CD4-positive, alpha-beta T cell treated with Interferon alpha-2 for 1 hour (primary cell): ENCODE measurements around the gene FBXL7.

Experiments used
- DNase-seq, 2 donors: peaks; one replicate each; pipeline ENCODE4 v3.0.0-alpha.2; 2020 to 2022

FBXL7 gene

GRCh38 chr5:15682122-15682521, 182.1 kb downstream of the FBXL7 start:
- no peak for DNase-seq

GRCh38 chr5:15682566-15682965, 182.6 kb downstream of the FBXL7 start:
- no peak for DNase-seq

DNA sequence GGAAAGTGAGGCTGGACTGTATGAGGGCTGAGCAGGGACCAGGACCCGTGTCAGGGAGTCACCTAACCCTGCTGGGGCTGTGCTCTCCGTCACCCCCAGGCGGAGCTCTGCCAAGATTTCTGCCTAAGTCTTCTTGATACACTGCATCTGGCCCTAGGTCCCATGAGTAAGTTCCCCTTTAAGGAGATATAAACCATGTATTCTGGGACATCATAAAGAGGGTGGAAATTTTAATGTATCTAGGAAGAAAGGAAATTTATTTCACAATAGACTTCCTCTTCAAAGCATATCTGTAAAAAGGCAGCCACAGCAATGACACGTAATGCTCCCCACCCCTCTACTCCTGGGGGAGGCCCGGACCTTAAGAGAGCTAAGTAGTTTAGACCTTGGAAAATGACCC, 183.4 kb downstream of the FBXL7 start:
- DNase-seq, result no peak

GRCh38 chr5:15687401-15687800, 187.4 kb downstream of the FBXL7 start:
- DNase-seq, result no peak

DNA sequence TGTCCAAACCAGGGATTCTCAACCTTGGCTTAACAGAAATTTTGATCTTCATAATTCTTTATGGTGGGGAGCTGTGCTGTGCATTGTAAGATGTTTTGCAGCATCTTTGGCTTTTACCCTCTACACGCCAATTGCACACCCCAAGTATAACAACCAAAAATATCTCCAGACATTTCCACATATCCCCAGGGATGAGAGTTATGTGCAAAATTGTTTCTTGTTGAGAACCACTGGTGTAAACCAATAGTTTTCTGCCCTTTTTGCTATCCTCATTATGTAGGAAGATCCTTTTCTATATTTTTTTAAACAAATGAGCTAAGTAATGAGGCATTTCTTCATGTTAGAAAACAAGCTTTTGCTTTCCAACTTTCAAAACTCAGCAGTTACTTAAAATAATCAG, 189.9 kb downstream of the FBXL7 start:
- no peak for DNase-seq

GRCh38 chr5:15690611-15691010, 190.6 kb downstream of the FBXL7 start:
- no peak for DNase-seq

- DNase-seq, result no peak
Observed at GRCh38 chr5:15691521-15691920, 191.5 kb downstream of the FBXL7 start.

GRCh38 chr5:15692706-15693381, 192.9 kb downstream of the FBXL7 start:
- DNase-seq, result no peak

GRCh38 chr5:15693382-15693728, 193.4 kb downstream of the FBXL7 start:
- no peak for DNase-seq

DNA sequence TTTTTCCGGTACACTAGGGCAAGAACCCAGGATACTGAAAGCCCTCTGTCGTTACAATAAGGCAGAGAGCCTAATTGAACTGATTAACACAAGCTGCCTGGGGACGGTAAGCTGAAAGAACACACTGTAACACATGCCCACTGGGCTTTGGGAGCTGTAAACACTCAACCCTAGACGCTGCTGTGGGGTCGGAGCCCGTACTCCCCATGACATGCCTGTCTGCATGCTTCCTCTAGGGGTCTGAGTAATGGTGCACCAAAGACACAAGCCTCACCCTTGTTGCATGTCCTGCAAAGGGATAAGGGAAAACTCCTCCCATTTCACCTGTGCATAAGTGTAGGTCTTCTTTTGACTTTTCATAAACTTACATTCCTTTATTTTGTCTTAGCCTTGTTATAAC, 194.0 kb downstream of the FBXL7 start:
- no peak for DNase-seq

DNA sequence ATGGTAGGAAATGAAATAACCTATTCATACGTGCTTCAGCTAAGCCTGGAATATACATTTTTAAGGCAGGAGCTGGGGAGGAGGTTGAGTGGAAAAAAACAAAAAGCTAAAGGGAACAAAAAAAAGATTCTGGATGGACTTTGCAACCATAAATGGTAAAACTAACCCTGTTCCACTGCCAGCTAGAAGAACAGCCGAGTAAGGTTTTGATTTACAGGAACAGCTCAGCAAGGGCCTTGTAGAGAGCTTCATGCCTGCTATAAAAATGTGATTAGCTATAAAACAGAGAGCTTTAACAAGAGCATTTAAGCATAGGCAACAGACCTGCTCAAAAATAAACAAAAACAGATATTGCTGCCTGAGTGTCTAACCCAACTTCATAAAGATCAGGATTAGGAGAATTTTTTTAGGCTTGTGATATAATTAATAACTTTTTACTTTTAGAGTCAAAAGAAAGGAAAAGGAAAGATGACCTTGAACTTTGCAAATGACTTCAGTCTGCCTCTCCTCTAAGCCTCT, 194.8 kb downstream of the FBXL7 start:
- DNase-seq, result no peak

DNA sequence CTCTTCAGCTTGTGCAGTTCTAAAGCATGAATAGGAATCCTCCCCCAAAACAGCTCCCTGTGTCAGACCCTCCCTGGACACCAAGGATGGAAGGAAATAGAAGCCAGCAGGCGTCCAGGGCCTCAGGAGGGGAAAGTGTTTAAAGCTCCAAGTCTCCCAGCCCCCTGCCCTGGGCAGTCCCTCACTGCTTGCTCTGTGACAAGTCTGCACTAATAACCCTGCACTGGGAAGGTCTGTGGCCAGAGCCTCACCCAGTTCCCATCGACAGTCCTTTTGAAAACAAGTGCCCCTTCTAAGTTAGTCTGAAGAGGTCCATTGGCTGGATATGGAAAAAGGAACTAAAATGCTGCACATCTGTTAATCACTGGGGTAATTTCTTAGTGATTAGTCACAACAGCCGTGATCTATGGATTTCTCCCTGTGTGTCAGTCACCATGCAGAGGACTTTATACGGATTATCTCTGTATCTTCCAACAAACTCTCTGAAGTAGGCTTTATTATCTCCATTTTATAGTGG, 195.3 kb downstream of the FBXL7 start:
- no peak for DNase-seq

- no peak for DNase-seq
Observed at GRCh38 chr5:15700373-15700772, 200.4 kb downstream of the FBXL7 start.

DNA sequence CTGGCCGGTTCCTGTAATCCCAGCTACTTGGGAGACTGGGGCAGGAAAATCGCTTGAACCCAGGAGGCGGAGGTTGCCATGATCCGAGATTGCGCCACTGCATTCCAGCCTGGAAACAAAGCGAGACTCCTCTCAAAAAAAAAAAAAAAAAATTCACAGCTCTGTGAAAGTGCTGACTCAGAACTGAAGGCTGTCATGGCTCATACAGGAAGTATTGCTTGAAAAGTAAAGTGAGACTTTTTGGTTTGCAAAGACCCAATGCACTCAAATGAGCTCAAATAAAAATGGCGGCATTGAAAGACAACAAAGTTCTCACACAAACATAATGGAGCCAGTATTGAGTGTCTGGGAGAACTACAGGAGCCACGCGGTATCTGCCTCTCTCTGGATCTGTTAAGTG, 202.1 kb downstream of the FBXL7 start:
- DNase-seq, result no peak

DNA sequence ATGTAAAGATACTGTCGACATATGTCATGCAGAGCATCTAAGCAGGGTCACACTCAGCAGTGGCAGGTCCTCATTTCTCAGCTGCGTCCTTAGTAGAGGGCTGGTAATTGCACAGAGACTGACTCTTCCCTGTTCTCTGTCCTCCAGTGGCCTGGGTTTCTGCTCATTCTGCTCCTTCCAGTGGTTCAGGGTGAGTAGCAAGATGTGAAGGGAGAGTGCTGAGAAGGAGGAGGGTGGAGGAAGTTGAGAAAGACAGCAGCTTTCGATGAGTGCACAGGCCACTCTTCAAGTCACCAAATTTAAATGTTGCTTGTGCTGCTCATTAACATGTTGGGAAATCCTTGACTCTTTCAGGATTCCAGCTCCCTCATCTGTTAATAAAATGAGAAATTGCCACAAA, 203.9 kb downstream of the FBXL7 start:
- DNase-seq, result no peak

- DNase-seq, result no peak
Observed at GRCh38 chr5:15704397-15704947, 204.5 kb downstream of the FBXL7 start.

DNA sequence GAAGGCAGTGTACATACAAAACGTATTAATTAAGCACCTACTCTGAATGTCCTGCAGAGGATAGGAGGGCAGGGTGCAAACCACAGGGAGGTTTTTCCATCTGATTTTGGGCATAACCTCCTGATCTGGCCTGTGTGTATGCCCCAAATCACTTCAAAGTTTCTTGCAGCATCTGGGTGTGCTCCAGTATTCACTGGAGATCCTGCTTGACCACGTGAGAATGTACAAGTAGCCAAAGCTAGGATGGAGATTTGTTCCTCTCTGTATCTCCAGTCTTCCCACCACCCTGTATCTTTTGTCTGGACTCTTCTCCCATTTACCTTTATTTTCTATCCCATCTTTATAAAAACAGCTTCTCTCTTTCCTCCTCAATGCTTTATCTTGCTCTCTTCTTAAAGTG, 207.7 kb downstream of the FBXL7 start:
- no peak for DNase-seq

- DNase-seq, result no peak
Observed at GRCh38 chr5:15711892-15712291, 211.9 kb downstream of the FBXL7 start.

- no peak for DNase-seq
Observed at GRCh38 chr5:15715535-15715934, 215.6 kb downstream of the FBXL7 start.

DNA sequence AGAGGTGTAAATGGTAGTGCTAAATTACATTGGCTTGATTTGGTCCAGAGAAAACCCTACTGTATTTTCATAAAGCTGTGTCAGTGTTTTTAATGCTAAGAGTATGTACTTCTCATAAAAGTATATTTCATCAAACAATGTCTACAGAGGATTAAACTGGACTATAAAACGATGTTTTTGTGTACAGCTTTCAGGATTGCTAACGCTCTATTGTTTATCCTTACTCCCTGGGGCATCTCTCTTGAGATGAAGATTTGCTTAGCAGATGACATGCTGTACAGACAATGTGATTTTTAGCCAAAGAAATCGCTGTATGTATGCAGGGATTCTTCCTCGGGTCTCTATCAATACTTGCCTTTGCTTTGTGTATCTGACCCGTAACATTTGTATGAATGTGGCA, 216.0 kb downstream of the FBXL7 start:
- DNase-seq, result no peak

DNA sequence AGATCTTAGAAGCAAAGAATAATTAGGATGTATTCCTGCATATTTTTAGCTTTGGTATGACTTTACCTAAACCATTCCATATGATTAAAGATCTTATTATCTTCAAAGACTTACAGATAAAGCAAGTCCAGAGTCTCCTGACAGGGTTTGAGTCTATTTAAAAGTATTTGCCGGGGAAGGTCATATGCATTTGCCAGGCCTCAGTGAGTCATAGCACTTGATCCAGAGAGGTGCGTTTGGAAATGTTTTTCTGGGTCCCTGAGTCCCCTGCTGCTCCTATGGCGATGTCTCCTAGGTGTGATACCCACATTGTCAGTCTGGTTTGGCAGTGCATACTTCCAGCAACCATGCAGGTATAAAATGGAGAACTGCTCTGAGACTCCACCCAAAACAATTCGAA, 217.0 kb downstream of the FBXL7 start:
- DNase-seq, result no peak

GRCh38 chr5:15718421-15719179, 218.6 kb downstream of the FBXL7 start:
- no peak for DNase-seq

DNA sequence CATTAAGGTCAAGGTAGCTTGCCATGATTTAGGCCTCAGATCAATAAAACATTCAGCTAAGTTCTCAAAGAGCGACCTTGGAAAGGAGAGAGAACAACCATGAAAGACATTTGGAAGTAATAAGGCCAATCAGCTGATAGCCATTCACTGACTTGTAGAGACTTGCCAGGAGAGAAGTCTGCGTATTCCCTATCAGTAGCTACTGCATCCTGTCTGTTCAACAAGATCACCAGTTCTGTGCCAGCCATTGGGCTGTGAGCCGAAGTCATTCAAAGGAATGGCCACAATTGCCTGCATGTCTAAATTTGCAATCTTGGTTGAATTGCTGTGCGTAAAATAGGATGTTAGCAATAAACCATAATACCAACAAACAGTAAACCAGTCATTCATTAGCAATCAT, 219.8 kb downstream of the FBXL7 start:
- DNase-seq, result no peak

- no peak for DNase-seq
Observed at GRCh38 chr5:15720515-15720914, 220.5 kb downstream of the FBXL7 start.
